Stimulated activated CD4-positive, alpha-beta T cell treated with anti-CD3 and anti-CD28 coated beads, Interleukin-15, amount 100 ng/mL, for 24 hours (primary cell): ENCODE measurements around the gene SMDT1.
"Not testable (repeated sequence)": the region's sequence is repeated elsewhere in the genome, so short reads cannot be mapped to it uniquely, and the experiment has no call there.

Experiments
- DNase-seq: peaks from one replicate; pipeline ENCODE4 v3.0.0-alpha.2; 2020

SMDT1 gene

DNA sequence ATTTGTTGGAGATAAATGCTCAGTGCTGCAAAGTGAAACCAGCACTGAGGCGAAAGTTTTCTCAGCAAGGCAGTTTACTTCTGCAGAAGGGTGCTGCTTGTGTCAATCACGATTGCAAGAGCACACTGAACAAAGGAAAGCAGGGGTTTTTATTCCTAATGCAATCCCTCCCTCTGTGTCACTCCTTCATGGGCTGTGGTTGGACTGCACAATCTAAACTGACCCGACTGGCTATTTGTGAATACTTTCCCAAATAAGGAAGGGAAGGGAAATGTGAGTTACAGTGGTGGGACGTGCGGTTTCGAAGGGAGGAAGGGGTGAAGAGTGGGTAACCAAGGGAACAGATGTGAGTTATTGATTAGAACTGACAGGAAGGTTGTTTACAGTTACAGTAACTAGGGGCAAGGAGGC is 35.9 kb downstream of the SMDT1 start:
- DNase-seq, result not testable (repeated sequence)

DNA sequence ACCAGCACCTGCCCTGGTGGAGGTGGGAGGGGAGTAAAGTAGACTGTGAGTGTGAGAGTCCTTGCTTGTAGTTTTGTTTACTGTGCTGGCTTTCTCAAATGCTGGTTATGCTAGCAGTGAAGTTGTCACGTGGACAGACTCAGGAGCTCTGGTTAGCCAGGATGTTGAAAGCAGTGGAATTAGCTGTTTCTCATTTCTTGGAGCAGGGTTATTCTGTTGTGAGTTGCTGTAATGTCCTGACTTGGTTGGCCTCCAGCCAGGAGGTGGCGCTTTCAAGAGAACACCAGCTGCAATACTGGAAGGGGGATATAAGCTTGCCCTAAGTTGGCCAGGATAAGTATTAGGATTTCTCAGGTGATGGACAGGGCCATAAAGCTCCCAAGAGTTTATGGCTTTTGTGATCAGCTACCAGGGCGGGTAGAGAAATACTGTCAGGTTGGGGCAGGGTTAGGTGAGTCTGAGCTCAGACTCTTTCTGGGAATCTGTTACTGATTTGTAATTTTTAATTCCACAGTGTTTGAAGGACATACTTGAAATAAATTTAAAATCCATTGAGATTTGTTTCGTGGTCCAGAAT is 37.4 kb downstream of the SMDT1 start:
- DNase-seq, result no peak

DNA sequence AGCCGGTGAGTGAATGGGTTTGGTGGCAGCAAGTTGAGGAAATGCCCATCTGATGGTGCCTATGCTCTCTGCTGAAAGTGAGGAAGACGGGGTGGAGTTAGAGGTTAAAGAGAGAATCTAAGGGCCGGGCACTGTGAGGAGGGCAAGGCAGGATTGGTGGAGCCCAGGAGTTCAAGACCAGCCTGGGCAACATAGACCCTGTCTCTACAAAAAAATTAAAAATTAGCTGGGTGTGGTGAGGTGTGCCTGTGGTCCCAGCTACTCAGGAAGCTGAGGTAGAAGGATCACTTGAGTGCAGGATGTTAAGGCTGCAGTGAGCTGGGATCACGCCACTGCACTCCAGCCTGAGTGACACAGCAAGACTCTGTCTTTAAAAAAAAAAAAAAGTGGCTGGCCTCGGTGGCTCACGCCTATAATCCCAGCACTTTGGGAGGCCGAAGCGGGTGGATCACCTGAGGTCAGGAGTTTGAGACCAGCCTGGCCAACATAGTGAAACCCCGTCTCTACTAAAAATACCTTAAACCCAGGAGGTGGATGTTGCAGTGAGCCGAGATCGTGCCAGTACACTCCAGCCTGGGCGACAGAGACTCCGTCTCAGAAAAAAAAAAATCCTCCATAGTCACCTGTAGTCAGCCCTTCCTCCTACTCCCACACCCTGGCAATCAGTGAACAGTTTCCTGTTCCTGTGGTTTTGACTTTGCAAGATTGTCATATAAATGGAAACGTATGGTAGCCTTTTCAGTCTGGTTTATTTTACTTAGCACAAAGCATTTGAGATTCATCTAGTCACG is 40.9 kb downstream of the SMDT1 start:
- DNase-seq, result peak; percentile 60

DNA sequence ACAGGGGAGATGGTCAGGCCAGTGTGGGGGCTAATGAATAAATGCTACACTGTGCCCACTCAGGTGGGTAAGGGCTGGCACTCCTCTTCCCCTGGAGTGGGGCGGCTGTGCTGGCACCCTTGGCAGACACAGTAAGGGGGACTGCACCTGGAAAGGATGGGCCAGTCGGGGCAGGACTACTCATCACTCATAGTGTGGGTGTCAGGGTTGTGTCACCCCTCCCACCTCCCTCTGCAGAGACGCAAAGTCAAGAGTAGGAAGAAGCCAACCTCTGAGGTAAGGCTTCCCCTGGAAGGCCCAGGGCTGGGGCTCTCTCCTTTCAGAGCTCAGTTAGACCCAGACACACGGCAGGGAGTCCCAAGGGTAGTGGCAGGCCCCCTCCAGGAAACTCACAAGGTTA is 44.0 kb downstream of the SMDT1 start:
- not testable (repeated sequence) for DNase-seq

DNA sequence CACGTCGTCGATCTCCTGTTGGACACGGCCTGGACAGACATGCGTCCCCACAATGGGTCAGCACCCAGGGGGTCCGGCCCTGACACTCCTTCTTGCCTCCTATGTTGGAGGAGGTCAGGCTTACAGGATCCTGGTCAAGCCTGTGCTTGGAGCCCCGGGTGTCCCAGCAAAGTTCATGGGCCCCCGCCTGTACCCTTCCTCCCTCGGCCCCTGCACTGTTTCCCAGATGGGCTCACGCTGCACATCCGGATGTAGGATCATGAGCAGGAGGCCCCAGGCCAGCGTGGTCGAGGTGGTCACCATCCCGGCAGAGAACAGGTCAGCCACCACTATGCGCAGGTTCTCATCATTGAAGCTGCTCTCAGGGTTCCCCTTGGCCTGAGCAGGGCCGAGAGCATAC is 48.1 kb downstream of the SMDT1 start:
- no peak for DNase-seq

DNA sequence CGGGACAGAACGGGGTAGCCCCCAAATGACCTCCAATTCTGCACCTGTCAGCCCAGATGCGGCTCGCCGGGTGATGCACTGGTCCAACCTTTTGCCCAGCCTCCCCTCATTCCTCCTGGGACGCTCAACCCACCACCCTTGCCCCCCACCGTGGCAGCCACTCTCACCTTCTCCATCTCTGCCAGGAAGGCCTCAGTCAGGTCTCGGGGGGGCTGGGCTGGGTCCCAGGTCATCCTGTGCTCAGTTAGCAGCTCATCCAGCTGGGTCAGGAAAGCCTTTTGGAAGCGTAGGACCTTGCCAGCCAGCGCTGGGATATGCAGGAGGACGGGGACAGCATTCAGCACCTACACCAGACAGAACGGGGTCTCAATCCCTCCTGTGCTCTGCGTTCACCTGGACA is 48.5 kb downstream of the SMDT1 start:
- DNase-seq, result not testable (repeated sequence)

DNA sequence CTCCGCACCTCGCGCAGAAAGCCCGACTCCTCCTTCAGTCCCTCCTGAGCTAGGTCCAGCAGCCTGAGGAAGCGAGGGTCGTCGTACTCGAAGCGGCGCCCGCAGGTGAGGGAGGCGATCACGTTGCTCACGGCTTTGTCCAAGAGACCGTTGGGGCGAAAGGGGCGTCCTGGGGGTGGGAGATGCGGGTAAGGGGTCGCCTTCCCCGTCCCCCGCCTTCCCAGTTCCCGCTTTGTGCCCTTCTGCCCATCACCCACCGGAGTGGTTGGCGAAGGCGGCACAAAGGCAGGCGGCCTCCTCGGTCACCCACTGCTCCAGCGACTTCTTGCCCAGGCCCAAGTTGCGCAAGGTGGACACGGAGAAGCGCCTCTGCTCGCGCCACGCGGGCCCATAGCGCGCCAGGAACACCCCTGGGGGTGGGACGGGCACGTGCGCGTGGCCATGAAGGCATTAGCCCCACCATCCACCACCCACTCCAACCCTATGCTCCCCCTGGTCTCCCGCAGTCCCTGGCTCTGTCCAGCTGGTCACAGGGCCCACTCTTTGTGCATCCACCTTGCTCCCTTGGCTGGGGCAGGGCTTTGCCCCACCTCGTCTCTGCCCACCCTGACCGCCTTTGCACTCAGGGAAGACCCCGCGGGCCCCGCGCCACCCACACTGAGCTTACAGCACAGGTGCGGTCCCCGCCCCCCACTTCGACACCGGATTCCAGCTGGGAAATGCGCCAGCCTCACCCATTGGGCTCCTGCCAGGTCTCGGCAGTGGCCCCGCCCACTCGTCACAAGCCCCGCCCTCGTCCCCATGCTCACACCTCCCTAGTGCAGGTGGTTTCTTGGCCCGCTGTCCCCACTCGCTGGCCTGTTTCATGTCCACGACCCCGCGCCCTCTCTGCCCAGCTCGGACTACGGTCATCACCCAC is 49.5 kb downstream of the SMDT1 start:
- DNase-seq, result peak; percentile 45

DNA sequence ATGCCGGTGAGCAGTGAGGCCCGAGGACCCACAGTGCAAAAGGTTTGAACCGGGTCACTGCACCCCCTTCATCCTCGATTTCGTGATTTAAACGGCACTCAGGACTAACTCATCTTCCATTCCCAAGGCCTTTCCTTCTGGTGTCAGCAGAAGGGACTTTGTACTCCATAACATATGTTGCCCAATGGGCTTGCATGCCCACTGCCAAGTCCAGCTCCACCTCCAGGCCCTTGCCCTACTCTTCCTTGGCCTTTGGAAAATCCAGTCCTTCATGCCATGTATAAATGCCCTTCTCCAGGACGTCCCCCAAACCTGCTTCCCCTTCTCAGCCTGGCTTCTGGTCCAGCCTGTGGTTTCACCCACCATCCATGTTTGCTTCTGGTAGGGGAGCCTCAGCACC is 50.7 kb downstream of the SMDT1 start:
- DNase-seq, result not testable (repeated sequence)

DNA sequence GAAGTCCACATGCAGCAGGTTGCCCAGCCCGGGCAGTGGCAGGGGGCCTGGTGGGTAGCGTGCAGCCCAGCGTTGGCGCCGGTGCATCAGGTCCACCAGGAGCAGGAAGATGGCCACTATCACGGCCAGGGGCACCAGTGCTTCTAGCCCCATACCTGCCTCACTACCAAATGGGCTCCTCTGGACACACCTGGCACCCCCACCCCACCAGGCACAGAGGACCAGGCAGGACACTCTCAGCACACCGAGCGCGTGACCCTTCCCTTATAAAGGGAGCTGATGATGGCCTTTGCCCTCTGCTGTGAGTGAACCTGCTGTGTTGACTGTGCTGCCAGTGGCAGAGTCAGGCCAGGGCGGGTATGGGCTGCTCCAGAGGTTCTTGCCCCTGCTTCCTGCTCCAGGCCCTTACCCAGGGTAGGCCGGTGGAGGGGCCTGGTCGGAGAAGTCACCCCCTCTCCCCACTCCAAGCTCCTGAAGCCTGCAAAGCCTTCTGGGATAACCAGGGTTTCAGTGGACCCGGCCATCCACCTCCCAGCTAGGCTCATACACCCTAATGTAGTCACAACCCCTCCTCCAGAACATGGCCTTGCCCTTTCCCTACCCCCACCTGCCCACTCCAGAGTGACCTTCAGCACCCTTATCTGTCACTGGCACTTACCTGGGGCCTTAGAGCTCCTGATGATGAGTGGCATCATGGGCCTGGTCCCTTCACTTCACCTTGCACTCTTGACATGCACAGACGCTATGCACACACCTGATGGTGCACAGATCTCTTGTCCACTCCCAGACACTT is 51.3 kb downstream of the SMDT1 start, which contains the start of gene CYP2D6:
Gene CYP2D6, minus strand, starts transcription at position 172 of the 793 bp plus-strand sequence. Its CDS starts 19 bp downstream, at position 153.
- not testable (repeated sequence) for DNase-seq

DNA sequence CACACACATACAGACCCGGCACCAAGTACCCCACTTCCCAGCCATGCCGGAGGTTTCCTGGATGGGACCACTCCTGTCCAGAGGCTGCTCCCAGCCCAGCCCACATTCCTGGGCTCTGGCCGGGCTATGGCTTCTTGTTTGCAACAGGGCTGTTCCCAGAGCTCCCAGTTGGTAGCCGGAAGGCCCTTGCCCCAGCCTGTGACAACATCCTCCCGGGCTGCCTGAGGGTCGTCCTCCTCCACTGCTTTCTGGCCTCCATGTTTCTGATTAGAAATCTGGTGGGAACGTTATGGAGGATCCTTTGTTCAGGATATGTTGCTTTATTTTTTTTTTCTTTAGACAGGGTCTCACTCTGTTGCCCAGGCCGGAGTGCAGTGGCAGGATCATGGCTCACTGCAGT is 52.1 kb downstream of the SMDT1 start:
- no peak for DNase-seq

DNA sequence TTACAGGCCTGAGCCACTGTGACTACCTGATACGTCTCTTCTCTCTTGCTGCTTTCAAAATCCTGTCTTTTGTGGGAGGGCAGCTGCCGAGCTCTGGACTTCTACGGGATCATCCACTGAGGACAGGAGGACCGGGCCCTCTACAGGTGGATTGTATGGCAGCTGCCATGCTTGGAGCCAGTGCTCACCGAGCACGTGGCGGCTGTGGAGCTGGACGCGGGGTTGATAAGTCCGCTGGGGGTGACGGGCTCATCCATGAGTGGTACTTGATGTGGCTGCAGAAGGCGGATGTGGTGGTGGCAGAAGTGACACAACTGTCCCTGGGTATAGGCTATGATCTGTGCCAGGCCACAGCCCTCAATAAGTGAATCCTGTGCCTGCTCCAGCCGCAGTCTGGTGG is 53.0 kb downstream of the SMDT1 start:
- no peak for DNase-seq
